ENCODE results near the gene SNAPC4. TPM values are rescaled to one million over a fixed set of nuclear protein-coding genes. Genes with fewer than 3 reads are reported as not detected.

Gene SNAPC4
- total RNA-seq, 2 experiments from 2014 or later: 12.4 to 16.8 TPM

DNA sequence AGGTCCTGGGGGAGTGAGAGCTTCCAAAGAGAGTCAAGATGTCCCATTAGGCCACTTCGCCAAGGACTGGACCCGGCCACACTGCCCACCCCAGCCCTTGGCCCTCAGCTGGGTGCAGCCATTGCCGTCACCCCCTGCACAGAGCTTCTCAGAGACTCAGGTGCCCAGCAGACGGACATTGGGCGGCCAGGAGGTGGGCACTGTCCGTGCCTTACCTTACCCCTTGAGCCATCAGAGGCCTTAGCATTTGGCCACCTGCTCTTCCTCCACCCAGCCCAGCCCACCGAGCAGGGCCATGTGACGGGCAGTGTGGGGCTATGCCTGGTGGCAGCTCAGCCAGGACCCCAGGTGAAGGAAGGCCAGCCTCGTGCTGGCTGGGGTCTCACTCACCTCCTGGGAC, 33.1 kb downstream of the SNAPC4 start:
- Mint-ChIP-seq H3K4me3 (no peak overlapping the region), H3K9me3 (ENCODE audit: low read depth) (no peaks in the 10 kb centered on the region), H3K27ac (no peak overlapping the region), H3K36me3 (ENCODE audit: low read depth) (no peaks in the 10 kb centered on the region), H3K27me3 (no peaks in the 10 kb centered on the region), H3K4me1 (peaks cover 10% of the 10 kb centered on the region)
- DNase-seq (no peak), ATAC-seq (no peak)
- intact Hi-C loops (cut with DNase I, micrococcal nuclease): no loop called here
- POLR2A ChIA-PET: no interaction called here
- CTCF ChIA-PET: interaction anchor here (0.5 to 0.6 kb wide), 2 partner anchors 46 to 119 kb away, joined by 3 read pairs; no protein-coding TSS in a partner anchor

DNA sequence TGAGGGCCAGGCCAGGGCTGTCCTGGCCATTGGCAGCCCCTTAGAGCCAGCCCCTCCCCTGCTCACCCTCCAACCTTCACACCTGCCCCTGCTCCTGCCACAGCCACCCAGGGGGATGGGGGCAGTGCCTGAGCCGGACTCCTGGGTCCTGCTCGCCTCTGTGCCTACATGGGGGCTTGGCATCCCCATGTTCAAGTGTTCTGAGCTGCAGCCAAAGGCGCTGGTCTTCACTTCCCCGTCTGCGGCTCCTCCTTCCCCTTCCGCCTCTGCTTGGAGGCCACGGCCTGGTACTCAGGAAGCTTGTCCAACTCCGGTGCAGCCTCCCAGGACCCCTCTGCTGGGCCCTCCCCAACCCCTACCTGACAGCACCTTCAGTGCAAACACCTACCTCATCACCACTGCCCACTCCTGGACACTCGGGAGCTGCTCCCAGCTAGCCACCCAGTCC, 34.2 kb downstream of the SNAPC4 start:
- intact Hi-C loops (cut with DNase I, micrococcal nuclease): no loop called here
- POLR2A ChIA-PET: no interaction called here
- peaks cover 10% of the 10 kb centered on the region for H3K4me1 Mint-ChIP-seq
- DNase-seq: no peak
- H3K9me3 Mint-ChIP-seq (ENCODE audit: low read depth): no peaks in the 10 kb centered on the region
- H3K4me3 Mint-ChIP-seq: no peak overlapping the region
- ATAC-seq: no peak
- H3K36me3 Mint-ChIP-seq (ENCODE audit: low read depth): no peaks in the 10 kb centered on the region
- no peaks in the 10 kb centered on the region for H3K27me3 Mint-ChIP-seq
- no peak overlapping the region for H3K27ac Mint-ChIP-seq
- CTCF ChIA-PET: no interaction called here

- ChIA-PET CTCF (interaction anchor here (0.6 kb wide), 1 partner anchor 10 kb away, joined by 3 read pairs; no protein-coding TSS in a partner anchor), POLR2A (no interaction called here)
- Mint-ChIP-seq H3K27ac (no peak overlapping the region), H3K4me1 (peaks cover 10% of the 10 kb centered on the region), H3K4me3 (no peak overlapping the region), H3K36me3 (ENCODE audit: low read depth) (no peaks in the 10 kb centered on the region), H3K9me3 (ENCODE audit: low read depth) (no peaks in the 10 kb centered on the region), H3K27me3 (no peaks in the 10 kb centered on the region)
- intact Hi-C loops (cut with DNase I, micrococcal nuclease): loop anchor here in 1 of 2 experiments (5.0 kb wide), 2 partner anchors 38 to 258 kb away; partner anchors contain the start of gene GPSM1
- no peak for ATAC-seq
- no peak for DNase-seq
Observed at GRCh38 chr9:136364942-136365774, 34.8 kb downstream of the SNAPC4 start.

DNA sequence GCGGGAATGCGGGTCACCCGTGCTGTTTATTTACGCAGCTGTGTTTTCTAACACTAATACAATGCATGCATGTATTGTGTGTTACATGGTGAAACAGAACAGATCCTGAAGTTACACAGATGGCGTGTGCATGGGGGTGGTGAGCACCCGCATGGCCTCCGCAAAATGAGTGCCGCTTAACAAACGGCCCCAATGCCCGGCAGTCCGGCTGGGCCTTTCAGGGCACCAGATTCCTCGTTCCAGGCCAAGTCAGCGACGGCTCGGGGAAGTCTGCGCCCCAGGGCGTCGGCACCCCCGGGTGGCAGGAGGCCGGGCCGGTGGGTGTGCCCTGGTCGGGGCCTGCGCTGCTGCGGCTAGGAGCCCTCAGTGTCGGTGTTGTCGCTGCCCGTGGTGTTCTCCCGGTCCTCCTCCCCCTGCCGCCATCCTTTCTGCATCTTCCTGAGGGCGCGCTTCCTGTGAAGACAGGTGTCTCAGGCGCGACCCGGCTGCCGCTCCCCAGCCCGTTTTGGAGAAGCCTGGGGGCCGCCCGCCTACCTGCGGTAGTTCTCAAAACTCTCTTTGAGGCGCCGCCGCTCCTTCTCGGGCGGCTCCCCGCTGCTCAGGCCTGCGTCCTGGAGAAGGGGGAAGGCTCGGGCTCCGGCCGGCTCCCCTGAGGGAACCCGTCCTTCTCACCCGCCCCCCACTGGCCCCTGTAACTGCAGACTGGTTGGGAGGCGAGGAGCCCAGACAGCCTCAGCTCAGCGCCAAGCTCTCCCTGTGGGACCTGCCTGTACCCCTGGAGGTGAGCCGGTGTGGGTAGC, 35.8 kb downstream of the SNAPC4 start:
- intact Hi-C loops (cut with DNase I, micrococcal nuclease): loop anchor here (1.0 to 5.0 kb wide), 24 partner anchors 22 to 1095 kb away; partner anchors contain the start of genes GPSM1 (in 2 of the 2), AGPAT2 (in 1 of the 2), CAMSAP1 (in 1 of the 2) and ENTR1 (in 1 of the 2)
- CTCF ChIA-PET: interaction anchor here (0.6 to 2.1 kb wide), 5 partner anchors 8 to 522 kb away, joined by 4 to 11 read pairs (median 5); partner anchors contain the start of gene TRAF2
- Mint-ChIP-seq H3K4me1 (peaks cover 10% of the 10 kb centered on the region), H3K4me3 (peak overlapping the region; percentile 8), H3K27me3 (no peaks in the 10 kb centered on the region), H3K36me3 (ENCODE audit: low read depth) (no peaks in the 10 kb centered on the region), H3K27ac (no peak overlapping the region), H3K9me3 (ENCODE audit: low read depth) (no peaks in the 10 kb centered on the region)
- DNase-seq (peak; percentile 30), ATAC-seq (no peak)
- POLR2A ChIA-PET: interaction anchor here (0.6 to 1.6 kb wide), 3 partner anchors 17 to 77 kb away, joined by 3 to 7 read pairs (median 4); no protein-coding TSS in a partner anchor

- intact Hi-C loops (cut with DNase I, micrococcal nuclease): loop anchor here (1.0 to 5.0 kb wide), 24 partner anchors 21 to 1096 kb away; partner anchors contain the start of genes GPSM1 (in 2 of the 2), AGPAT2 (in 1 of the 2), CAMSAP1 (in 1 of the 2) and ENTR1 (in 1 of the 2)
- Mint-ChIP-seq H3K36me3 (ENCODE audit: low read depth) (no peaks in the 10 kb centered on the region), H3K9me3 (ENCODE audit: low read depth) (no peaks in the 10 kb centered on the region), H3K4me3 (peak within 1 kb of the TSS; percentile 79), H3K27me3 (no peaks in the 10 kb centered on the region), H3K4me1 (peaks cover 10% of the 10 kb centered on the region), H3K27ac (peak within 1 kb of the TSS; percentile 80)
- ChIA-PET CTCF (interaction anchor here (0.5 to 2.1 kb wide), 10 partner anchors 9 to 523 kb away, joined by 3 to 11 read pairs (median 4); partner anchors contain the start of gene TRAF2), POLR2A (interaction anchor here (0.6 to 1.6 kb wide), 7 partner anchors 12 to 176 kb away, joined by 3 to 7 read pairs (median 4); no protein-coding TSS in a partner anchor)
- ATAC-seq (peak; percentile 95), DNase-seq (peak; percentile 99)
Observed at GRCh38 chr9:136363106-136363948, 36.6 kb downstream of the SNAPC4 start, which contains the start of gene DNLZ. DNLZ (minus strand) TSS chr9:136363744; CDS start chr9:136363714, 30 bp downstream.

- no peaks in the 10 kb centered on the region for H3K9me3 Mint-ChIP-seq (ENCODE audit: low read depth)
- H3K27me3 Mint-ChIP-seq: no peaks in the 10 kb centered on the region
- CTCF ChIA-PET: interaction anchor here (0.5 to 2.1 kb wide), 9 partner anchors 10 to 95 kb away, joined by 3 to 11 read pairs (median 4); no protein-coding TSS in a partner anchor
- DNase-seq (no peak), ATAC-seq (no peak)
- intact Hi-C loops (cut with DNase I, micrococcal nuclease): loop anchor here in 1 of 2 experiments (5.0 kb wide), 2 partner anchors 35 to 255 kb away; partner anchors contain the start of gene GPSM1
- H3K27ac Mint-ChIP-seq: peak overlapping the region; percentile 58
- peak overlapping the region; percentile 79 for H3K4me3 Mint-ChIP-seq
- H3K36me3 Mint-ChIP-seq (ENCODE audit: low read depth): no peaks in the 10 kb centered on the region
- POLR2A ChIA-PET: interaction anchor here (0.6 to 1.6 kb wide), 6 partner anchors 13 to 177 kb away, joined by 3 to 7 read pairs (median 4); no protein-coding TSS in a partner anchor
- peaks cover 10% of the 10 kb centered on the region for H3K4me1 Mint-ChIP-seq
Observed at GRCh38 chr9:136362450-136362784, 37.6 kb downstream of the SNAPC4 start.

- DNase-seq: no peak
- intact Hi-C loops (cut with DNase I, micrococcal nuclease): loop anchor here in 1 of 2 experiments (5.0 kb wide), 2 partner anchors 35 to 255 kb away; partner anchors contain the start of gene GPSM1
- Mint-ChIP-seq H3K9me3 (ENCODE audit: low read depth) (no peaks in the 10 kb centered on the region), H3K27me3 (no peaks in the 10 kb centered on the region), H3K4me3 (no peak overlapping the region), H3K4me1 (peaks cover 10% of the 10 kb centered on the region), H3K36me3 (ENCODE audit: low read depth) (no peaks in the 10 kb centered on the region), H3K27ac (no peak overlapping the region)
- ChIA-PET POLR2A (interaction anchor here (1.0 kb wide), 1 partner anchor 41 kb away, joined by 4 read pairs; no protein-coding TSS in a partner anchor), CTCF (interaction anchor here (0.6 to 1.8 kb wide), 3 partner anchors 10 to 34 kb away, joined by 3 to 8 read pairs (median 5); no protein-coding TSS in a partner anchor)
- ATAC-seq: no peak
Observed at GRCh38 chr9:136361754-136362449, 38.1 kb downstream of the SNAPC4 start.

DNA sequence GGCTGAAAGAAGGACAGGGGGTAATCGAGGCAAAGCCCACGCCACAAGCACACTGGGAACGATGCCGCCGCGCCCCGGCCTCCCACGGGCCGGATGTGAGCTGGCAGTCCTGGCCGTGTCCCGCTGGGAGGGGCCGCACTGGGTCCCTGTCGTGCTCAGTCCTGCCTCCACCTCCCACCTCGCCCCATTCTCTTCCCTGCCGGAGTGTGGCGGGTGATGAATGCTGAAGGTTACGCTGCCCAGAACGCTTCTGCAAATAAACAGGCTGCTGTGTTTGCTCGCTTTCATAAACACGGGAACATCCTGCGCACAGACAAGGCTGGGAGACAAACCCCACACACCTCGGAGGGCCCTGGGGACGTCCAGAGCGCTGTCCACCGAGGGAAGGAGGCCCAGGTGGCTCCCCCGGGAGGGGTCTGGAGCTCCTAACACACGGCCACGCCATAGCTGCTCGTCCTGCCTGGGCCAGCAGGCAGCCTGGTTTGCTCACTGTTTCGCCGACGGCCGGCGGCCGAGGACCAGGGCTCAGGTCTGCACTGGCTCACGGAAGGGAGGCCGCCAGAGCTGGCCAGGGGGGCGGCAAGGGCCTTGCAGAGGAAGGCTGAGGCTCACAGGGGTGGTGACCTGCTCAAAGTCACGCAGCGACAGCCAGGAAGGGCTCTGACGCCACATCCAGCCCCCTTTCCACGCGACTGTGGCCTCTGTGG, 38.8 kb downstream of the SNAPC4 start:
- intact Hi-C loops (cut with DNase I, micrococcal nuclease): loop anchor here in 1 of 2 experiments (5.0 kb wide), 2 partner anchors 34 to 254 kb away; partner anchors contain the start of gene GPSM1
- no peaks in the 10 kb centered on the region for H3K27me3 Mint-ChIP-seq
- H3K27ac Mint-ChIP-seq: no peak overlapping the region
- H3K4me3 Mint-ChIP-seq: no peak overlapping the region
- no peaks in the 10 kb centered on the region for H3K36me3 Mint-ChIP-seq (ENCODE audit: low read depth)
- ATAC-seq (no peak), DNase-seq (no peak)
- ChIA-PET POLR2A (interaction anchor here (1.0 kb wide), 1 partner anchor 42 kb away, joined by 4 read pairs; no protein-coding TSS in a partner anchor), CTCF (interaction anchor here (0.6 to 0.7 kb wide), 2 partner anchors 35 to 567 kb away, joined by 3 to 4 read pairs; no protein-coding TSS in a partner anchor)
- H3K4me1 Mint-ChIP-seq: peaks cover 10% of the 10 kb centered on the region
- no peaks in the 10 kb centered on the region for H3K9me3 Mint-ChIP-seq (ENCODE audit: low read depth)
